ENCODE results near the gene GPC4. TPM values are rescaled to one million over a fixed set of nuclear protein-coding genes. Genes with fewer than 3 reads are reported as not detected.

Gene GPC4
- polyA plus RNA-seq, 3 donors = 5.8 to 8.7 (median 7.2) TPM

- no peak overlapping the region for H3K27ac ChIP-seq (ENCODE audit: low read depth, low read length)
- WGBS, 3 donors = 74 to 94% (median 93%) methylated on average over 4 of the region's 4 CpGs
Measured at GRCh38 chrX:133273180-133273579, 142.1 kb downstream of the GPC4 start.

- WGBS, 3 donors = 63 to 78% (median 76%) methylated on average over 2 of the region's 2 CpGs
- H3K27ac ChIP-seq (ENCODE audit: low read depth, low read length) = no peak overlapping the region
Measured at GRCh38 chrX:133269168-133269567, 146.1 kb downstream of the GPC4 start.

- WGBS, 3 donors = 85 to 96% (median 88%) methylated on average over 2 of the region's 2 CpGs
- H3K27ac ChIP-seq (ENCODE audit: low read depth, low read length) = no peak overlapping the region
Measured at GRCh38 chrX:133267621-133268020, 147.7 kb downstream of the GPC4 start.

- WGBS, 3 donors = 31 to 35% (median 31%) methylated on average over 13 of the region's 13 CpGs
- H3K27ac ChIP-seq (ENCODE audit: low read depth, low read length) = no peak overlapping the region
Measured at GRCh38 chrX:133265331-133265730, 150.0 kb downstream of the GPC4 start.

DNA sequence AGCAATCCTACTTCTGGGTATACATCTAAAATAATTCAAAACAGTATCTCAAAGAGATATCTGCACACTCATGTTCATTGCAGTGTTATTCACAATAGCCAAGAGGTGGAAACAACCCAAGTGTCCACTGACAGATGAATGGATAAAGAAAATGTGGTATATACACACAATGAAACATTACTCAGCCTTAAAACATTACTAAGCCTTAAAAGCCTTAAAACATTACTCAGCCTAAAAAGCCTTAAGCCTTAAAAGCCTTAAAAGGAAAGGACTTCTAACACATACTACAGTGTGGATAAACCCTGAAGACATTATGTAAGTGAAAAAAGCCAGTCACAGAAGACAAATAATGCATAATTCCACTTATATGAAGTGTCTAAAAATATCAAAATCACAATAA, 156.8 kb downstream of the GPC4 start:
- H3K27ac ChIP-seq (ENCODE audit: low read depth, low read length) = no peak overlapping the region

GRCh38 chrX:133254666-133255065, 160.6 kb downstream of the GPC4 start:
- no peak overlapping the region for H3K27ac ChIP-seq (ENCODE audit: low read depth, low read length)
- 66 to 93% (median 70%) methylated on average over 3 of the region's 3 CpGs for WGBS, 3 donors

- 73 to 84% (median 81%) methylated on average over 5 of the region's 5 CpGs for WGBS, 3 donors
- no peak overlapping the region for H3K27ac ChIP-seq (ENCODE audit: low read depth, low read length)
Measured at GRCh38 chrX:133251204-133251603, 164.1 kb downstream of the GPC4 start.

GRCh38 chrX:133250184-133251100, 164.8 kb downstream of the GPC4 start:
- H3K27ac ChIP-seq (ENCODE audit: low read depth, low read length) = no peak overlapping the region
- WGBS, 3 donors = 78 to 93% (median 87%) methylated on average over 3 to 5 of the region's 5 CpGs

Other genes starting within 250 kb of the GPC4 start
- gene TFDP3, start 197.1 kb downstream of the GPC4 start, polyA plus RNA-seq = not detected